Glomerular visceral epithelial cell (primary cell): ENCODE results near the gene ZXDC.

Source experiments
- DNase-seq: peaks from one replicate; pipeline ENCODE4 v3.0.0-alpha.2; 2016; ENCODE audit errors: extremely low spot score

ZXDC gene

GRCh38 chr3:126415661-126416591 lies 59.8 kb downstream of the ZXDC start:
- DNase-seq: no peak

GRCh38 chr3:126414961-126415660 lies 60.6 kb downstream of the ZXDC start:
- no peak for DNase-seq

- no peak for DNase-seq
Measured at GRCh38 chr3:126414406-126414805, 61.3 kb downstream of the ZXDC start.

- no peak for DNase-seq
Measured at GRCh38 chr3:126413693-126414080, 62.0 kb downstream of the ZXDC start.

- DNase-seq: no peak
Measured at GRCh38 chr3:126412841-126413692, 62.6 kb downstream of the ZXDC start.

- DNase-seq: no peak
Measured at GRCh38 chr3:126408099-126408498, 67.6 kb downstream of the ZXDC start.

- DNase-seq: no peak
Measured at GRCh38 chr3:126407412-126408044, 68.2 kb downstream of the ZXDC start.

- DNase-seq: no peak
Measured at GRCh38 chr3:126406389-126407296, 69.0 kb downstream of the ZXDC start.

GRCh38 chr3:126402666-126403302 lies 72.9 kb downstream of the ZXDC start:
- DNase-seq: no peak

- no peak for DNase-seq
Measured at GRCh38 chr3:126402178-126402577, 73.5 kb downstream of the ZXDC start.

- DNase-seq: no peak
Measured at GRCh38 chr3:126401611-126402160, 74.0 kb downstream of the ZXDC start.

GRCh38 chr3:126399756-126400155 lies 75.9 kb downstream of the ZXDC start:
- DNase-seq: no peak

- DNase-seq: no peak
Measured at GRCh38 chr3:126399351-126399735, 76.3 kb downstream of the ZXDC start.

GRCh38 chr3:126398423-126399350 lies 77.0 kb downstream of the ZXDC start:
- DNase-seq: no peak

- DNase-seq: no peak
Measured at GRCh38 chr3:126397610-126398422, 77.9 kb downstream of the ZXDC start.

GRCh38 chr3:126396536-126396935 lies 79.2 kb downstream of the ZXDC start:
- DNase-seq: no peak

GRCh38 chr3:126395846-126396513 lies 79.7 kb downstream of the ZXDC start:
- no peak for DNase-seq
